K562 (cell line): Measurements from ENCODE around the gene IPP. TPM values are rescaled to one million over a fixed set of nuclear protein-coding genes. Genes with fewer than 3 reads are reported as not detected.

Source experiments
- C11orf30 ChIP-seq: fragments of 450-650 bp; IDR thresholded peaks from 2 replicates; pipeline ENCODE4 v1.6.1; 2016; ENCODE audit warnings: low read depth, mild to moderate bottlenecking
- ETS2 ChIP-seq: IDR thresholded peaks from 2 replicates; pipeline ENCODE4 v1.6.1; 2016; ENCODE audit warnings: borderline replicate concordance, missing genetic modification characterization, mild to moderate bottlenecking, moderate library complexity, missing compliant biosample characterization; ENCODE audit not compliant: poor library complexity, severe bottlenecking
- GATAD2B ChIP-seq: fragments of 450-650 bp; IDR thresholded peaks from 2 replicates; pipeline ENCODE4 v1.6.1; 2017; ENCODE audit warnings: mild to moderate bottlenecking, borderline replicate concordance
- LCOR ChIP-seq: sonication (generic); formaldehyde crosslinking; IDR thresholded peaks from 2 replicates; pipeline ENCODE4 v1.8.0; 2022; ENCODE audit warnings: mild to moderate bottlenecking, missing genetic modification reagents
- OTX1 ChIP-seq: fragments of 450-650 bp; formaldehyde crosslinking; IDR thresholded peaks from 2 replicates; pipeline ENCODE4 v1.4.0; 2022; ENCODE audit warnings: mild to moderate bottlenecking
- PHB ChIP-seq: fragments of 250-450 bp; sonication (Bioruptor Pico); IDR thresholded peaks from 2 replicates; pipeline ENCODE4 v1.5.0; 2021
- RHOXF2B ChIP-seq: fragments of 250-450 bp; sonication (Bioruptor Pico); conservative IDR thresholded peaks from 2 replicates; pipeline ENCODE4 v1.5.1; 2021
- STAG1 ChIP-seq: sonication (generic); formaldehyde crosslinking; IDR thresholded peaks from 2 replicates; pipeline ENCODE4 v1.5.0; 2020; ENCODE audit warnings: missing genetic modification reagents, borderline replicate concordance
- TGIF2 ChIP-seq: sonication (generic); formaldehyde crosslinking; IDR thresholded peaks from 2 replicates; pipeline ENCODE4 v1.8.1; 2022; ENCODE audit warnings: mild to moderate bottlenecking, missing genetic modification reagents, moderate library complexity
- U2AF1 ChIP-seq: fragments of 200-400 bp; formaldehyde crosslinking; optimal IDR thresholded peaks from 2 replicates; pipeline ENCODE3; 2017; ENCODE audit warnings: mild to moderate bottlenecking, low read depth, low read length, moderate library complexity
- ZFX ChIP-seq: sonication (generic); formaldehyde crosslinking; IDR thresholded peaks from 2 replicates; pipeline ENCODE4 v1.8.0; 2022; ENCODE audit warnings: mild to moderate bottlenecking, missing genetic modification reagents, moderate library complexity
- ZNF134 ChIP-seq: fragments of 250-450 bp; sonication (Bioruptor Pico); conservative IDR thresholded peaks from 2 replicates; pipeline ENCODE4 v1.4.0; 2020
- ZNF584 ChIP-seq: fragments of 200-800 bp; sonication (Bioruptor generic); IDR thresholded peaks from 2 replicates; pipeline ENCODE4 v1.6.1; 2016; ENCODE audit warnings: low read depth, mild to moderate bottlenecking, missing genetic modification characterization, missing compliant biosample characterization
- polyA plus RNA-seq, 8 experiments: library from polyadenylated mRNA; depleted of rRNA in 4 of 8; stranded (reverse) in 5 of 8; unstranded in 3 of 8; fragments of >200 nt; fragmentation: Nextera tagmentation in 2 of 8; fragmentation: Illumina TruSeq in 1 of 8; extraction: Ambion mirVana in 2 of 8; extraction: Trizol in 1 of 8; gene quantifications; 2 replicates each; pipeline versions ENCODE4 v1.2.1 to v1.2.3, GENCODE V29; 2011 to 2014; ENCODE audit warnings: inconsistent platforms in 1 of 8, missing spikeins in 1 of 8
- total RNA-seq, 7 experiments: library from RNA; depleted of rRNA in 6 of 7; stranded (reverse); fragments of >200 nt in 6 of 7; fragmentation: Illumina TruSeq in 2 of 7; extraction: Trizol in 2 of 7; gene quantifications; 2 replicates each; pipeline versions ENCODE4 v1.2.1 to v1.2.3, GENCODE V29; 2011 to 2021; ENCODE audit warnings: low replicate concordance in 1 of 7
- TF ChIP-seq, protein P1 (sequence below): sonication (generic); formaldehyde crosslinking; IDR thresholded peaks from 2 replicates; pipeline ENCODE4 v1.8.0; 2022; ENCODE audit warnings: missing genetic modification reagents, mild to moderate bottlenecking, borderline replicate concordance
- TF ChIP-seq, protein P2 (sequence below): IDR thresholded peaks from 3 replicates; pipeline ENCODE4 v1.6.1; 2011; ENCODE audit warnings: borderline replicate concordance, mild to moderate bottlenecking; ENCODE audit not compliant: insufficient read length, insufficient read depth
- TF ChIP-seq, protein P3 (sequence below): fragments of 200-800 bp; sonication (Bioruptor generic); IDR thresholded peaks from 2 replicates; pipeline ENCODE4 v1.6.1; 2017; ENCODE audit warnings: missing genetic modification characterization, missing compliant biosample characterization
- TF ChIP-seq, protein P4 (sequence below): fragments of 450-650 bp; formaldehyde crosslinking; IDR thresholded peaks from 2 replicates; pipeline ENCODE4 v1.4.0; 2022; ENCODE audit warnings: mild to moderate bottlenecking, moderate library complexity
- TF ChIP-seq, protein P5 (sequence below): sonication (generic); formaldehyde crosslinking; IDR thresholded peaks from 2 replicates; pipeline ENCODE4 v1.8.0; 2022; ENCODE audit warnings: mild to moderate bottlenecking, missing genetic modification reagents, borderline replicate concordance
- TF ChIP-seq, protein P6 (sequence below), 2 experiments: fragments of 450-650 bp in 1 of 2; sonication (generic) in 1 of 2; formaldehyde crosslinking in 1 of 2; IDR thresholded peaks in 1 of 2; conservative IDR thresholded peaks in 1 of 2; 2 replicates each; pipeline versions ENCODE4 v1.6.1 to v1.8.1; 2016 to 2023; ENCODE audit warnings: mild to moderate bottlenecking in 2 of 2, moderate library complexity in 2 of 2, inconsistent platforms in 1 of 2, missing genetic modification reagents in 1 of 2

The IPP gene
- total and polyA plus RNA-seq, 9 of the 15 experiments (the other 6 are each of a cell fraction or from before 2014, with no cell fraction given): 6.9 to 15.1 (median 9.7) TPM

DNA sequence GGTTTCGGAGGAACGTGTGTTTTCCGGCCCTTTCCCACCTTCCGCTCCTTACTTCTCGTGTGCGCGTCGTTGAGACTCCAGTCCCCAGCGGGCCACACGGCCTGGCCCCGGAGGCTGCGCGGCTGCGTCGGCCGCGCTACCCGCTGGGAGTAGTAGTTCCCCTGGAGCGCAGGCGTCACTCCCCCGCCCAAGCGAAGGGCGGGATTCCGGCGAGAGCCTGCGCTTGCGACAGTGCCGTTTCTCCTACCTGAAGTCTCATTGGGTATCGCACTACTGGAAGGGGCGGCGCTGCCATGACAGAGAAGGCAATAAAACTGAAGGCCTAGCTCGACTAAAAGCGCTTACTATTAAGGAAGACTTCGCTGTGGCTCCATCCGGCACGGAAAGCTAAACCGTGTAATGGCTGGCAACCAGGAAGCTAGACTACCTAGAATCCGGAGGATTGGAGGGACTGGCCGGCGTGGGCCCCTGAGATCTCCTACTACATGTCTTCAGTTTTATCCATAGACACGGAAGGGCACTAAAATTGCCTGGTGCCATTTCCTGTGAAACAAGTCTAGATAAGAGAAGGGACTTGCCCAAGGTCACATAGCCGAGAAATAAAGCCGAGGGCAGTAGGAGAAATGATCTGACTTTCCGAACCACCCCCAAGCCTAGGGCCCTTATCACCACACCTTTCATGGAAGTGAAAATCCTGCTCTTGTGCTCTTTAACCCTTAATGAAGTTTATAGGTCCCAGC lies 63.3 kb downstream of the IPP start (continued):
- TF ChIP-seq ZNF134: no peak
- TF ChIP-seq, protein P1, sequence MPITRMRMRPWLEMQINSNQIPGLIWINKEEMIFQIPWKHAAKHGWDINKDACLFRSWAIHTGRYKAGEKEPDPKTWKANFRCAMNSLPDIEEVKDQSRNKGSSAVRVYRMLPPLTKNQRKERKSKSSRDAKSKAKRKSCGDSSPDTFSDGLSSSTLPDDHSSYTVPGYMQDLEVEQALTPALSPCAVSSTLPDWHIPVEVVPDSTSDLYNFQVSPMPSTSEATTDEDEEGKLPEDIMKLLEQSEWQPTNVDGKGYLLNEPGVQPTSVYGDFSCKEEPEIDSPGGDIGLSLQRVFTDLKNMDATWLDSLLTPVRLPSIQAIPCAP (CRISPR knock-in tag): no peak; the same call in 1 of the 2 replicates
- TF ChIP-seq, protein P2, sequence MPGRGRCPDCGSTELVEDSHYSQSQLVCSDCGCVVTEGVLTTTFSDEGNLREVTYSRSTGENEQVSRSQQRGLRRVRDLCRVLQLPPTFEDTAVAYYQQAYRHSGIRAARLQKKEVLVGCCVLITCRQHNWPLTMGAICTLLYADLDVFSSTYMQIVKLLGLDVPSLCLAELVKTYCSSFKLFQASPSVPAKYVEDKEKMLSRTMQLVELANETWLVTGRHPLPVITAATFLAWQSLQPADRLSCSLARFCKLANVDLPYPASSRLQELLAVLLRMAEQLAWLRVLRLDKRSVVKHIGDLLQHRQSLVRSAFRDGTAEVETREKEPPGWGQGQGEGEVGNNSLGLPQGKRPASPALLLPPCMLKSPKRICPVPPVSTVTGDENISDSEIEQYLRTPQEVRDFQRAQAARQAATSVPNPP: no peak
- TF ChIP-seq, protein P3, sequence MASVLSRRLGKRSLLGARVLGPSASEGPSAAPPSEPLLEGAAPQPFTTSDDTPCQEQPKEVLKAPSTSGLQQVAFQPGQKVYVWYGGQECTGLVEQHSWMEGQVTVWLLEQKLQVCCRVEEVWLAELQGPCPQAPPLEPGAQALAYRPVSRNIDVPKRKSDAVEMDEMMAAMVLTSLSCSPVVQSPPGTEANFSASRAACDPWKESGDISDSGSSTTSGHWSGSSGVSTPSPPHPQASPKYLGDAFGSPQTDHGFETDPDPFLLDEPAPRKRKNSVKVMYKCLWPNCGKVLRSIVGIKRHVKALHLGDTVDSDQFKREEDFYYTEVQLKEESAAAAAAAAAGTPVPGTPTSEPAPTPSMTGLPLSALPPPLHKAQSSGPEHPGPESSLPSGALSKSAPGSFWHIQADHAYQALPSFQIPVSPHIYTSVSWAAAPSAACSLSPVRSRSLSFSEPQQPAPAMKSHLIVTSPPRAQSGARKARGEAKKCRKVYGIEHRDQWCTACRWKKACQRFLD (CRISPR knock-in tag): peak; percentile 82; the same call in 1 of the 2 replicates
- peak; percentile 97 for TF ChIP-seq ZFX
- no peak for TF ChIP-seq ETS2
- TF ChIP-seq, protein P4, sequence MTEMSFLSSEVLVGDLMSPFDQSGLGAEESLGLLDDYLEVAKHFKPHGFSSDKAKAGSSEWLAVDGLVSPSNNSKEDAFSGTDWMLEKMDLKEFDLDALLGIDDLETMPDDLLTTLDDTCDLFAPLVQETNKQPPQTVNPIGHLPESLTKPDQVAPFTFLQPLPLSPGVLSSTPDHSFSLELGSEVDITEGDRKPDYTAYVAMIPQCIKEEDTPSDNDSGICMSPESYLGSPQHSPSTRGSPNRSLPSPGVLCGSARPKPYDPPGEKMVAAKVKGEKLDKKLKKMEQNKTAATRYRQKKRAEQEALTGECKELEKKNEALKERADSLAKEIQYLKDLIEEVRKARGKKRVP (CRISPR knock-in tag): no peak; the same call in 1 of the 2 replicates
- peak; percentile 29; the same call in 1 of the 2 replicates for TF ChIP-seq C11orf30
- TF ChIP-seq OTX1 (CRISPR knock-in tag): peak; percentile 80; the same call in 1 of the 2 replicates
- TF ChIP-seq TGIF2 (CRISPR knock-in tag): no peak; the same call in 1 of the 2 replicates
- peak; percentile 93 for TF ChIP-seq PHB
- no peak for TF ChIP-seq STAG1
- TF ChIP-seq ZNF584 (CRISPR knock-in tag): peak; percentile 86
- TF ChIP-seq RHOXF2B (CRISPR knock-in tag): peak; percentile 68; the same call in 1 of the 2 replicates
- TF ChIP-seq U2AF1: no peak
- peak; percentile 25; the same call in 1 of the 2 replicates for TF ChIP-seq LCOR
- TF ChIP-seq GATAD2B: no peak
- TF ChIP-seq, protein P5, sequence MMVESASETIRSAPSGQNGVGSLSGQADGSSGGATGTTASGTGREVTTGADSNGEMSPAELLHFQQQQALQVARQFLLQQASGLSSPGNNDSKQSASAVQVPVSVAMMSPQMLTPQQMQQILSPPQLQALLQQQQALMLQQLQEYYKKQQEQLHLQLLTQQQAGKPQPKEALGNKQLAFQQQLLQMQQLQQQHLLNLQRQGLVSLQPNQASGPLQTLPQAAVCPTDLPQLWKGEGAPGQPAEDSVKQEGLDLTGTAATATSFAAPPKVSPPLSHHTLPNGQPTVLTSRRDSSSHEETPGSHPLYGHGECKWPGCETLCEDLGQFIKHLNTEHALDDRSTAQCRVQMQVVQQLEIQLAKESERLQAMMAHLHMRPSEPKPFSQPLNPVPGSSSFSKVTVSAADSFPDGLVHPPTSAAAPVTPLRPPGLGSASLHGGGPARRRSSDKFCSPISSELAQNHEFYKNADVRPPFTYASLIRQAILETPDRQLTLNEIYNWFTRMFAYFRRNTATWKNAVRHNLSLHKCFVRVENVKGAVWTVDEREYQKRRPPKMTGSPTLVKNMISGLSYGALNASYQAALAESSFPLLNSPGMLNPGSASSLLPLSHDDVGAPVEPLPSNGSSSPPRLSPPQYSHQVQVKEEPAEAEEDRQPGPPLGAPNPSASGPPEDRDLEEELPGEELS: peak; percentile 65
- TF ChIP-seq, protein P6, sequence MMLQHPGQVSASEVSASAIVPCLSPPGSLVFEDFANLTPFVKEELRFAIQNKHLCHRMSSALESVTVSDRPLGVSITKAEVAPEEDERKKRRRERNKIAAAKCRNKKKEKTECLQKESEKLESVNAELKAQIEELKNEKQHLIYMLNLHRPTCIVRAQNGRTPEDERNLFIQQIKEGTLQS (IDR thresholded peaks at IDR 0.05): no peak
- TF ChIP-seq, protein P6 (CRISPR knock-in tag; conservative IDR thresholded peaks at IDR 0.05): 0 out of 2 replicates have a peak, but pooled peaks have one; percentile 4
